22Rv1 (cell line): Measurements from ENCODE around the gene VCX3A.

Source experiments
- ZFX ChIP-seq: fragments of 450-650 bp; IDR thresholded peaks from 2 replicates; pipeline ENCODE4 v1.6.1; 2017; ENCODE audit warnings: antibody characterized with exemption, borderline replicate concordance
- TF ChIP-seq, protein P1 (sequence below): fragments of 450-650 bp; IDR thresholded peaks from 2 replicates; pipeline ENCODE4 v1.5.1; 2017; ENCODE audit warnings: mild to moderate bottlenecking

DNA sequence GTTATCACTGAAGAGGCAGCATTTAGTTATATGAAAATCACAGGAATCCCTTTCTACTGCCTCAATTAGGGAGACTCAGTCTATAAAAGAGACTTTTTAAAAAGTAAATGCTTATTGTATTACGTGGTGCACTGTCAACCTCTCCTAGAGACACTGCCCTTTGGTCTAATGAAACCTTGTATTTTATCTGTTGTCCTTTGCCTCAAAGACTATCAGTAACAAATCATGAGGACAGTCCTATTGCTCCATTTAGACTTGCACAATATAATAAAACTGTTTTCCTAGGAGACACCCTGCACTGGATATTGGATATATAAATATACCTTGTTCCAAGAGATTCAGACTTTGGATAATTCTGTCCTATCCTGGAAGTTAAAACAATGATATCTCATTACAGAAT, 34.2 kb downstream of the VCX3A start:
- TF ChIP-seq, protein P1, sequence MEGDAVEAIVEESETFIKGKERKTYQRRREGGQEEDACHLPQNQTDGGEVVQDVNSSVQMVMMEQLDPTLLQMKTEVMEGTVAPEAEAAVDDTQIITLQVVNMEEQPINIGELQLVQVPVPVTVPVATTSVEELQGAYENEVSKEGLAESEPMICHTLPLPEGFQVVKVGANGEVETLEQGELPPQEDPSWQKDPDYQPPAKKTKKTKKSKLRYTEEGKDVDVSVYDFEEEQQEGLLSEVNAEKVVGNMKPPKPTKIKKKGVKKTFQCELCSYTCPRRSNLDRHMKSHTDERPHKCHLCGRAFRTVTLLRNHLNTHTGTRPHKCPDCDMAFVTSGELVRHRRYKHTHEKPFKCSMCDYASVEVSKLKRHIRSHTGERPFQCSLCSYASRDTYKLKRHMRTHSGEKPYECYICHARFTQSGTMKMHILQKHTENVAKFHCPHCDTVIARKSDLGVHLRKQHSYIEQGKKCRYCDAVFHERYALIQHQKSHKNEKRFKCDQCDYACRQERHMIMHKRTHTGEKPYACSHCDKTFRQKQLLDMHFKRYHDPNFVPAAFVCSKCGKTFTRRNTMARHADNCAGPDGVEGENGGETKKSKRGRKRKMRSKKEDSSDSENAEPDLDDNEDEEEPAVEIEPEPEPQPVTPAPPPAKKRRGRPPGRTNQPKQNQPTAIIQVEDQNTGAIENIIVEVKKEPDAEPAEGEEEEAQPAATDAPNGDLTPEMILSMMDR, result no peak
- TF ChIP-seq ZFX, result no peak
